GM23248 (cell line): ENCODE results near the gene GPA33. TPM values are rescaled to one million over a fixed set of nuclear protein-coding genes. Genes with fewer than 3 reads are reported as not detected.

ENCODE experiments used
- DNase-seq: peaks from one replicate; pipeline ENCODE4 v3.0.0-alpha.2; 2015
- H2AFZ ChIP-seq: fragments of 200-600 bp; sonication (generic); 2 replicates; pipeline ENCODE4 v1.6.1; 2016; ENCODE audit warnings: antibody characterized with exemption
- H3F3A ChIP-seq: fragments of 200-600 bp; sonication (generic); 2 replicates; pipeline ENCODE4 v1.6.1; 2016; ENCODE audit warnings: mild to moderate bottlenecking, antibody characterized with exemption, mixed run types; ENCODE audit not compliant: insufficient read depth
- H3K27ac ChIP-seq: fragments of 200-600 bp; sonication (generic); 2 replicates; pipeline ENCODE4 v1.5.1; 2016; ENCODE audit warnings: mild to moderate bottlenecking
- H3K27me3 ChIP-seq: fragments of 200-600 bp; sonication (generic); replicated peaks from 2 replicates; pipeline ENCODE4 v1.6.1; 2016; ENCODE audit warnings: mild to moderate bottlenecking; ENCODE audit not compliant: insufficient read depth
- H3K36me3 ChIP-seq: fragments of 200-600 bp; sonication (generic); 2 replicates; pipeline ENCODE4 v1.6.1; 2016; ENCODE audit warnings: low read depth, mild to moderate bottlenecking
- H3K4me1 ChIP-seq: fragments of 200-600 bp; sonication (generic); 2 replicates; pipeline ENCODE4 v1.6.1; 2016; ENCODE audit warnings: mild to moderate bottlenecking; ENCODE audit not compliant: insufficient read depth
- H3K4me2 ChIP-seq: fragments of 200-600 bp; sonication (generic); one replicate; pipeline ENCODE4 v1.6.1; 2016; ENCODE audit warnings: mild to moderate bottlenecking; ENCODE audit not compliant: unreplicated experiment
- H3K4me3 ChIP-seq: fragments of 200-600 bp; sonication (generic); 2 replicates; pipeline ENCODE4 v1.5.1; 2016; ENCODE audit warnings: mild to moderate bottlenecking
- H3K79me2 ChIP-seq: fragments of 200-600 bp; sonication (generic); 2 replicates; pipeline ENCODE4 v1.6.1; 2016; ENCODE audit warnings: mild to moderate bottlenecking; ENCODE audit not compliant: insufficient read depth
- H3K9ac ChIP-seq: fragments of 200-600 bp; sonication (generic); 2 replicates; pipeline ENCODE4 v1.6.1; 2016; ENCODE audit warnings: mild to moderate bottlenecking
- H3K9me2 ChIP-seq: fragments of 200-600 bp; sonication (generic); 2 replicates; pipeline ENCODE4 v1.6.1; 2016; ENCODE audit warnings: mixed run types, mild to moderate bottlenecking, moderate library complexity; ENCODE audit not compliant: insufficient read depth
- H3K9me3 ChIP-seq: fragments of 200-600 bp; sonication (generic); one replicate; pipeline ENCODE4 v1.6.1; 2017; ENCODE audit warnings: low read depth
- H4K20me1 ChIP-seq: fragments of 200-600 bp; sonication (generic); 2 replicates; pipeline ENCODE4 v1.6.0; 2016; ENCODE audit not compliant: insufficient read depth
- EZH2 ChIP-seq: fragments of 200-600 bp; sonication (generic); IDR thresholded peaks from 2 replicates; pipeline ENCODE4 v1.6.1; 2018; ENCODE audit warnings: antibody characterized with exemption, mild to moderate bottlenecking; ENCODE audit not compliant: insufficient read depth, poor library complexity, severe bottlenecking
- EZH2phosphoT487 ChIP-seq: fragments of 200-600 bp; sonication (generic); IDR thresholded peaks from 2 replicates; pipeline ENCODE4 v1.6.1; 2018; ENCODE audit warnings: antibody characterized with exemption, moderate library complexity, mild to moderate bottlenecking, low read depth; ENCODE audit not compliant: insufficient read depth
- whole genome bisulfite sequencing, 2 experiments: methylation state at CpG; one replicate each; pipeline ENCODE4 v1.1.6; 2015 to 2017; ENCODE audit warnings: low lambda C conversion rate in 2 of 2, low coverage in 1 of 2; ENCODE audit errors: missing lambda C conversion rate in 2 of 2; 5-methylcytosine and 5-hydroxymethylcytosine counted together
- in situ Hi-C: fragments of 300-500 bp; cut with MboI; formaldehyde crosslinking; loops from 2 replicates; pipeline ENCODE4 v1.15.0; 2020
- polyA plus RNA-seq: library from polyadenylated mRNA; unstranded; fragments of >200 nt; fragmentation: Nextera tagmentation; extraction: Ambion mirVana; gene quantifications from 2 replicates; pipeline ENCODE4 v1.2.1, GENCODE V29; 2016
- small RNA-seq: library from RNA; depleted of rRNA; stranded (forward); fragments of <200 nt; gene quantifications from one replicate; pipeline ENCODE3, GENCODE V24; 2014; ENCODE audit warnings: low read depth, low replicate concordance
- total RNA-seq: library from RNA; depleted of rRNA; stranded (reverse); fragments of >200 nt; shearing (Covaris generic); gene quantifications from 2 replicates; pipeline ENCODE4 v1.2.3, GENCODE V29; 2014; rRNA removed

GPA33 gene
- total and polyA plus RNA-seq, 2 experiments from 2014 or later: not detected

DNA sequence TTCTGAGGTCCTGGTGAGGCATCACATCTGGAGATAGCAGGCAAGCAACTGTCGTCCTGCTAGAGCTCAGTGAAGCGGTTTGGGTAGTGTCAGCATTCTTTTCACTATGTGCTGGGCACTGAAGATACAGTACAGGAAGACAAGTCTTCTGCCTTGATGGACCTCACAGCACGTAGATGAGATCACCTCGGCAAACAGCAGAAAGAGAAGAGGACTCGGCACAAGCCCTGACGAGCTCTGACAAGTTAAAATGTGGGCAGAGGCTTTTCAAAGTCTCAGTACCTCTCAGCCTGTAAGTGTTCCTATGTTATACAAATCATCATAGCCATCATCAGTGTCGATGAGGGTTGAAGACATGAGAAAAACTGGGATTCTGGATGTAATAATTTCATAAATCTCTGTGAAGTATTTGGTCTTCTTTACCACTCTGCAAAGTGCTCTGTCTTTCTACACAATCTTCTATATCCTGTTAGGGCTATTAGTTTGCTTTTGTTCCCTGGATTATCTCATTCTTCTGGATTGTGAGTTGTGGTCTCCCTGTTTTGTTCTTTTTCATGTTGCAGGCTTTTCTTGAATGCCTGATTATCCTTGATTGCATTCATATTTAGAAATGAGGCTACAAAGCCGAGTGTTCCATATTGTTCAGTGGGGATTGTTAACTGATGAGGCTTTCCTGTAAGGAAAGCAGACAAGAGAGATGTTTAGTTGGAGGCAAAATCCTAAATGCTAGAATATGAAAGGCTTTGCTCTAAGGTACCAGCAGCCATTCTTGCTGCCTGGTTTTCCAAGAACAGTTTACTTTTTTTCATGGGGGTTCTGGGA lies 76.9 kb downstream of the GPA33 start:
- Histone ChIP-seq H3K27ac (no peak overlapping the region), H3K9ac (no peak overlapping the region), H3K79me2 (no peaks in the 10 kb centered on the region), H3K4me3 (no peak overlapping the region), H4K20me1 (no peaks in the 10 kb centered on the region), H3K9me3 (no peaks in the 10 kb centered on the region), H3K27me3 (no peaks in the 10 kb centered on the region), H3K4me1 (no peaks in the 10 kb centered on the region), H3K4me2 (no peak overlapping the region), H3K9me2 (no peaks in the 10 kb centered on the region), H3K36me3 (no peaks in the 10 kb centered on the region), H2AFZ (no peak overlapping the region), H3F3A (no peaks in the 10 kb centered on the region)
- DNase-seq: no peak
- in situ Hi-C loops: no loop called here
- WGBS, 2 experiments: 25 to 33% methylated on average over 8 of the region's 8 CpGs
- TF ChIP-seq EZH2 (no peak), EZH2phosphoT487 (no peak)

DNA sequence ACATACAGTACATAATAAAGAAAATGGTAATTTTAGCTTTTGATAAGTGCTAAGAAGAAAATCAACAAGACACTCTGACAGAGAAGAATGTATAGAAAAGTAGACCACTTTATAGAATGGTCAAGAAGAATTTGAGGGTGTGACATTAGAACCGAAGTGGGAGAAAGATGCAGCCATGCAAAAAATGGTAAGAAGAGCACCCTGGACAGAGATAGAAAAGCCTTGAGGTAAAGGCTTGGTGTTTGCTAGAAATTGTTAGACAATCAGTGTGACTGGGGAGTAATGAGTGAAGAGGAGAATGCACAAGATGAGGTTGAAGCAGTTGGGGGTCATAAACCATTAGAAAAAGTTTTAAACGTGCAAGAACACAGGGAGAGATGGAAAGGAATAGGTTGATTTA lies 77.6 kb downstream of the GPA33 start:
- 1 to 7% methylated on average over 2 of the region's 2 CpGs for WGBS, 2 experiments

DNA sequence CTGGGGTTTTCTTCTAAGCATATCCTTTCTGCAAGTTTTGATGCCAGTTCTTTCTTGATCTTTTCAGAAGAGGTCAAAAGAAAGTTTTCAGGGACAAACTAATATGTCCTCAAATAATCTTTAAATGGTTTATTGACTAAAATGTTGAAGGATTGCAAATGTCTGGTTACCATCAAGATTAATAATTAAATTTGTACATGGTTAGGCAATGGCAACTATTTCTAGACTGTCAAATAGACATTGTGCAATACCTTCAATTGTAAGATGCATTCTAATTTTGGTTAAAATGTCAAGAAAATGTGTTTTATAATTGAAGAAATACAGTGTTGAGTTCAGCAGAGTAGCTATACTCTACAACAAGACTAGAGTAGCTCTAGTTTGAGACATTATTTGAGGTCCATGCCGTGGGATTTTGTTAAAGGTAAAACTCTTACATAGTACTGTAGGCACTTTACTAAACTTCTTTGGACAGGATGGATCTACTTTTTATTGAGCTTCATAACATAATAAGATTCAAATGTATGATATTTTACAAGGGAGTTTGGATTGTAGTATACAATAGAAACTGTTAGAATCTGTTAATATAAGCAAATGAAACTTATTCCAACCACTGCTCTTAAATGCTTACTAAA lies 78.5 kb downstream of the GPA33 start:
- H3K9me2 ChIP-seq: no peaks in the 10 kb centered on the region
- no peak for DNase-seq
- in situ Hi-C loops: no loop called here
- no peaks in the 10 kb centered on the region for H3K9me3 ChIP-seq
- no peak overlapping the region for H3K9ac ChIP-seq
- H3K4me2 ChIP-seq: no peak overlapping the region
- no peak overlapping the region for H3K4me3 ChIP-seq
- H3K27ac ChIP-seq: no peak overlapping the region
- no peak for TF ChIP-seq EZH2phosphoT487
- TF ChIP-seq EZH2: no peak
- no peaks in the 10 kb centered on the region for H3K79me2 ChIP-seq
- 5 to 13% methylated on average over 1 of the region's 1 CpG for WGBS, 2 experiments
- H4K20me1 ChIP-seq: no peaks in the 10 kb centered on the region
- H3K36me3 ChIP-seq: no peaks in the 10 kb centered on the region
- H2AFZ ChIP-seq: no peak overlapping the region
- H3K27me3 ChIP-seq: no peaks in the 10 kb centered on the region
- no peaks in the 10 kb centered on the region for H3F3A ChIP-seq
- H3K4me1 ChIP-seq: no peaks in the 10 kb centered on the region

More for the DNA sequence above, 77.6 kb downstream of the GPA33 start:
- Histone ChIP-seq H3K79me2 (no peaks in the 10 kb centered on the region), H3K27me3 (no peaks in the 10 kb centered on the region), H2AFZ (no peak overlapping the region), H3K27ac (no peak overlapping the region), H3K9me3 (no peaks in the 10 kb centered on the region), H3K9me2 (no peaks in the 10 kb centered on the region), H3F3A (no peaks in the 10 kb centered on the region), H3K4me3 (no peak overlapping the region), H3K36me3 (no peaks in the 10 kb centered on the region), H4K20me1 (no peaks in the 10 kb centered on the region), H3K9ac (no peak overlapping the region), H3K4me1 (no peaks in the 10 kb centered on the region), H3K4me2 (no peak overlapping the region)
- no peak for DNase-seq
- no peak for TF ChIP-seq EZH2phosphoT487
- TF ChIP-seq EZH2: no peak
- in situ Hi-C loops: no loop called here

DNA sequence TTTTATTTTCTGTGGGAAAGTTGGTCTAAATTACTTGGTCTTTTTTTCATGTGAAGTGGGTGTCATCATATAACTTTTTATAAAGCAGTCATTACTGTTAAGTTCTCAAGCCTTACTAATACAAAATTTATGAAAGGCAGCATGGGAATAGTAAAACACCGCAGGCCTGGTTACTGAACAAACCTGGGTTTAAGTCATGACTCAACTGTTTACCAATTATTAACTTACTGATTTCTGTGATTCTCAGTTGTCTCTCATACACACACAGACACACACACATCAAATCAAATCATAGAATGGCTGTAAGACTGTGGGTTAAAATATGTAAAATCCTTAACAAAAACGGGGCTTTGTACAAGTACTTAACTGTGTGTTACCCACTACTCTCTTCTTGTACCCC lies 86.5 kb downstream of the GPA33 start:
- no peaks in the 10 kb centered on the region for H4K20me1 ChIP-seq
- no peaks in the 10 kb centered on the region for H3K36me3 ChIP-seq
- no peaks in the 10 kb centered on the region for H3K9me3 ChIP-seq
- WGBS, 2 experiments: 18 to 22% methylated on average over 2 of the region's 2 CpGs
- no peaks in the 10 kb centered on the region for H3F3A ChIP-seq
- H3K27ac ChIP-seq: no peak overlapping the region
- no peak overlapping the region for H3K4me2 ChIP-seq
- H3K9me2 ChIP-seq: no peaks in the 10 kb centered on the region
- no peak overlapping the region for H3K9ac ChIP-seq
- in situ Hi-C loops: no loop called here
- no peak for DNase-seq
- H3K27me3 ChIP-seq: no peaks in the 10 kb centered on the region
- TF ChIP-seq EZH2phosphoT487 (no peak), EZH2 (no peak)
- H3K4me3 ChIP-seq: no peak overlapping the region
- no peak overlapping the region for H2AFZ ChIP-seq
- no peaks in the 10 kb centered on the region for H3K4me1 ChIP-seq
- H3K79me2 ChIP-seq: no peaks in the 10 kb centered on the region

Small RNA genes within 50 kb of the gene (small RNA-seq; reads per million reads assigned to genes)
- not detected for gene RNA5SP65

Other genes with a start within 250 kb of the GPA33 start
- 6.2 and 7.0 TPM in 2 replicates for gene TADA1, start 214.1 kb downstream of the GPA33 start, total RNA-seq
- gene TADA1, start 214.1 kb downstream of the GPA33 start, polyA plus RNA-seq: 9.4 and 9.9 TPM in 2 replicates
- not detected in 2 replicates for gene ILDR2, start 114.8 kb downstream of the GPA33 start, total RNA-seq
- gene ILDR2, start 114.8 kb downstream of the GPA33 start, polyA plus RNA-seq: not detected in 2 replicates
- not detected in 2 replicates for gene MAEL, start 101.1 kb downstream of the GPA33 start, total RNA-seq
- not detected in 2 replicates for gene MAEL, start 101.1 kb downstream of the GPA33 start, polyA plus RNA-seq
- not detected in 2 replicates for gene STYXL2, start 3.7 kb upstream of the GPA33 start, total RNA-seq
- gene STYXL2, start 3.7 kb upstream of the GPA33 start, polyA plus RNA-seq: not detected in 2 replicates
- 2.3 and 3.4 TPM in 2 replicates for gene POU2F1, start 130.5 kb upstream of the GPA33 start, total RNA-seq
- gene POU2F1, start 130.5 kb upstream of the GPA33 start, polyA plus RNA-seq: 3.7 TPM in 2 replicates